ENCODE data around the gene BMP2K. TPM values are rescaled to one million over a fixed set of nuclear protein-coding genes. Genes with fewer than 3 reads are reported as not detected.

Gene BMP2K
- total RNA-seq, 1 donor from 2014 or later: 41.3 TPM

GRCh38 chr4:78772526-78773091 lies 3.5 kb upstream of the BMP2K start:
- FAIRE-seq (no peak), DNase-seq (ENCODE audit: low read depth) (no peak)
- Histone ChIP-seq H3K36me3 (ENCODE audit: control insufficient read depth, insufficient read depth, low read length) (no peaks in the 10 kb centered on the region), H3K27me3 (ENCODE audit: control insufficient read depth, insufficient read depth, low read length) (no peaks in the 10 kb centered on the region), H3K4me3 (ENCODE audit: low read depth, low read length) (no peak overlapping the region)
- TF ChIP-seq CTCF (IDR thresholded peaks at IDR 0.05; ENCODE audit: insufficient read depth, low read length, severe bottlenecking): no peak

- no peak overlapping the region for H3K4me3 ChIP-seq (ENCODE audit: low read depth, low read length)
- no peak for TF ChIP-seq CTCF (IDR thresholded peaks at IDR 0.05; ENCODE audit: insufficient read depth, low read length, severe bottlenecking)
- H3K27me3 ChIP-seq (ENCODE audit: control insufficient read depth, insufficient read depth, low read length): no peaks in the 10 kb centered on the region
- DNase-seq (ENCODE audit: low read depth) (no peak), FAIRE-seq (no peak)
- H3K36me3 ChIP-seq (ENCODE audit: control insufficient read depth, insufficient read depth, low read length): no peaks in the 10 kb centered on the region
These were observed 1.7 kb upstream of the BMP2K start for GRCh38 chr4:78774417-78774816.

GRCh38 chr4:78775303-78776078 lies 659 bp upstream of the BMP2K start:
- Histone ChIP-seq H3K36me3 (ENCODE audit: control insufficient read depth, insufficient read depth, low read length) (no peaks in the 10 kb centered on the region), H3K4me3 (ENCODE audit: low read depth, low read length) (peak overlapping the region; percentile 96), H3K27me3 (ENCODE audit: control insufficient read depth, insufficient read depth, low read length) (no peaks in the 10 kb centered on the region)
- DNase-seq (ENCODE audit: low read depth) (peak; percentile 51), FAIRE-seq (no peak)
- TF ChIP-seq CTCF (IDR thresholded peaks at IDR 0.05; ENCODE audit: insufficient read depth, low read length, severe bottlenecking): no peak

GRCh38 chr4:78776729-78777575 lies 802 bp downstream of the BMP2K start:
- DNase-seq (ENCODE audit: low read depth) (peak; percentile 86), FAIRE-seq (peak; percentile 76)
- Histone ChIP-seq H3K27me3 (ENCODE audit: control insufficient read depth, insufficient read depth, low read length) (no peaks in the 10 kb centered on the region), H3K4me3 (ENCODE audit: low read depth, low read length) (peak overlapping the region; percentile 96), H3K36me3 (ENCODE audit: control insufficient read depth, insufficient read depth, low read length) (no peaks in the 10 kb centered on the region)
- no peak for TF ChIP-seq CTCF (IDR thresholded peaks at IDR 0.05; ENCODE audit: insufficient read depth, low read length, severe bottlenecking)

GRCh38 chr4:78777576-78777940 lies 1.4 kb downstream of the BMP2K start:
- TF ChIP-seq CTCF (IDR thresholded peaks at IDR 0.05; ENCODE audit: insufficient read depth, low read length, severe bottlenecking): no peak
- FAIRE-seq (no peak), DNase-seq (ENCODE audit: low read depth) (no peak)
- Histone ChIP-seq H3K36me3 (ENCODE audit: control insufficient read depth, insufficient read depth, low read length) (no peaks in the 10 kb centered on the region), H3K27me3 (ENCODE audit: control insufficient read depth, insufficient read depth, low read length) (no peaks in the 10 kb centered on the region), H3K4me3 (ENCODE audit: low read depth, low read length) (peak overlapping the region; percentile 96)

Measured in bronchial epithelial cell (primary cell).